ENCODE results near the gene KCNK2.

DNA sequence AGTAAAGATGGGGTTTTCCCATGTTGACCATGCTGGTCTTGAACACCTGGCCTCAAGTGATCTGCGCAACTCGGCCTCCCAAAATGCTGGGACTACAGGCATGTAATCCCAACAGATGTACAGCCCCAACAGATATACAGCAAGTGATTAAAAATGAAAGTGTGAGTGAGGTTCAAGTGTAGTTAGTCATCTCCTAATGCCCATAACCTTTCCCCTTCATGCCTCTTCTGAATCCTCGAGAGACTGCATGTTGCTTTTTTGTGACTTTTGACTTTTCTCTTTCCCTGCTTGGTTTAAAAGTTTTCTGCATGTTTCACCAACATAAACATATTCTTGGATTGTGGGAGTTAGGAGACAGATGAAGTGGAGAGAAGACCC is 31.2 kb downstream of the KCNK2 start:
- TF ChIP-seq, protein P1, sequence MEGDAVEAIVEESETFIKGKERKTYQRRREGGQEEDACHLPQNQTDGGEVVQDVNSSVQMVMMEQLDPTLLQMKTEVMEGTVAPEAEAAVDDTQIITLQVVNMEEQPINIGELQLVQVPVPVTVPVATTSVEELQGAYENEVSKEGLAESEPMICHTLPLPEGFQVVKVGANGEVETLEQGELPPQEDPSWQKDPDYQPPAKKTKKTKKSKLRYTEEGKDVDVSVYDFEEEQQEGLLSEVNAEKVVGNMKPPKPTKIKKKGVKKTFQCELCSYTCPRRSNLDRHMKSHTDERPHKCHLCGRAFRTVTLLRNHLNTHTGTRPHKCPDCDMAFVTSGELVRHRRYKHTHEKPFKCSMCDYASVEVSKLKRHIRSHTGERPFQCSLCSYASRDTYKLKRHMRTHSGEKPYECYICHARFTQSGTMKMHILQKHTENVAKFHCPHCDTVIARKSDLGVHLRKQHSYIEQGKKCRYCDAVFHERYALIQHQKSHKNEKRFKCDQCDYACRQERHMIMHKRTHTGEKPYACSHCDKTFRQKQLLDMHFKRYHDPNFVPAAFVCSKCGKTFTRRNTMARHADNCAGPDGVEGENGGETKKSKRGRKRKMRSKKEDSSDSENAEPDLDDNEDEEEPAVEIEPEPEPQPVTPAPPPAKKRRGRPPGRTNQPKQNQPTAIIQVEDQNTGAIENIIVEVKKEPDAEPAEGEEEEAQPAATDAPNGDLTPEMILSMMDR (optimal IDR thresholded peaks at IDR 0.05 in 1 of 3, IDR thresholded peaks at IDR 0.05 in 1 of 3, conservative IDR thresholded peaks at IDR 0.05 in 1 of 3; ENCODE audit: extremely low read depth in 1 of 3, insufficient read depth in 2 of 3, low read length in 3 of 3): no peak
- no peak for TF ChIP-seq EZH2 (IDR thresholded peaks at IDR 0.05; ENCODE audit: low read length)

Data from keratinocyte (primary cell).